D341Med (cell line): ENCODE results near the gene TSPAN18.

Source experiments
- DNase-seq: peaks from one replicate; pipeline ENCODE4 v3.0.0; 2012; ENCODE audit warnings: low spot score

The TSPAN18 gene

GRCh38 chr11:44737245-44738085 lies 10.7 kb downstream of the TSPAN18 start:
- no peak for DNase-seq

- no peak for DNase-seq
Observed at GRCh38 chr11:44738791-44739190, 12.0 kb downstream of the TSPAN18 start.

- no peak for DNase-seq
Observed at GRCh38 chr11:44740967-44741366, 14.2 kb downstream of the TSPAN18 start.

GRCh38 chr11:44741976-44742375 lies 15.2 kb downstream of the TSPAN18 start:
- no peak for DNase-seq

GRCh38 chr11:44742508-44743246 lies 15.9 kb downstream of the TSPAN18 start:
- no peak for DNase-seq

GRCh38 chr11:44743326-44743725 lies 16.6 kb downstream of the TSPAN18 start:
- no peak for DNase-seq

- DNase-seq = no peak
Observed at GRCh38 chr11:44743959-44744557, 17.3 kb downstream of the TSPAN18 start.

- DNase-seq = no peak
Observed at GRCh38 chr11:44746894-44747293, 20.1 kb downstream of the TSPAN18 start.

- DNase-seq = no peak
Observed at GRCh38 chr11:44747316-44747715, 20.6 kb downstream of the TSPAN18 start.

GRCh38 chr11:44747836-44748235 lies 21.1 kb downstream of the TSPAN18 start:
- DNase-seq = no peak

GRCh38 chr11:44748606-44749005 lies 21.8 kb downstream of the TSPAN18 start:
- no peak for DNase-seq

GRCh38 chr11:44749189-44749588 lies 22.4 kb downstream of the TSPAN18 start:
- no peak for DNase-seq

- no peak for DNase-seq
Observed at GRCh38 chr11:44750551-44751465, 24.0 kb downstream of the TSPAN18 start.

GRCh38 chr11:44752300-44752699 lies 25.5 kb downstream of the TSPAN18 start:
- DNase-seq = no peak

- DNase-seq = no peak
Observed at GRCh38 chr11:44752713-44753112, 26.0 kb downstream of the TSPAN18 start.

GRCh38 chr11:44753961-44754645 lies 27.3 kb downstream of the TSPAN18 start:
- no peak for DNase-seq

- no peak for DNase-seq
Observed at GRCh38 chr11:44754876-44755555, 28.3 kb downstream of the TSPAN18 start.

GRCh38 chr11:44755556-44756523 lies 29.1 kb downstream of the TSPAN18 start:
- no peak for DNase-seq

- no peak for DNase-seq
Observed at GRCh38 chr11:44758983-44759382, 32.2 kb downstream of the TSPAN18 start.
